Endothelial cell of umbilical vein (primary cell): Measurements from ENCODE around the gene CTSZ. TPM values are rescaled to one million over a fixed set of nuclear protein-coding genes. Genes with fewer than 3 reads are reported as not detected.

Source experiments
- BruUV-seq: library from RNA; stranded (reverse); fragments of 400-500 nt; replicated peaks from 2 replicates; lab custom pipeline; 2021; lab: Mats Ljungman, UMichigan
- CTCF ChIA-PET: fragments of 300-600, 350-600 bp; sonication (Branson Sonifier 250); formaldehyde crosslinking; loops from one replicate; lab custom pipeline; 2021; ENCODE audit warnings: antibody characterized with exemption, inconsistent platforms; lab: Charles Lee
- POLR2A ChIA-PET: fragments of 300-600, 350-600 bp; sonication (Branson Sonifier 250); formaldehyde crosslinking; loops from one replicate; lab custom pipeline; 2021; ENCODE audit warnings: antibody characterized with exemption, inconsistent platforms; lab: Charles Lee
- DNase-seq: peaks from one replicate; pipeline ENCODE4 v3.0.0-alpha.2; 2011; ENCODE audit warnings: low read depth, low spot score
- FAIRE-seq: peaks from 2 replicates; lab custom pipeline; 2011; peaks lifted over from hg19 to GRCh38; lab: Jason Lieb, UNC
- H2AFZ ChIP-seq: 2 replicates; pipeline ENCODE4 v1.6.0; 2012; ENCODE audit warnings: low read depth, low read length, control low read depth, inconsistent platforms
- H3K27ac ChIP-seq: 2 replicates; pipeline ENCODE4 v1.5.1; 2011; ENCODE audit warnings: low read depth, mild to moderate bottlenecking, control low read depth, low read length, moderate library complexity; ENCODE audit not compliant: insufficient read depth
- H3K27me3 ChIP-seq, 2 experiments: 2 replicates each; pipeline versions ENCODE4 v1.6.0 to v1.6.1; 2011; ENCODE audit warnings: low read length in 2 of 2, mixed read lengths in 1 of 2; ENCODE audit not compliant: control insufficient read depth in 2 of 2, insufficient read depth in 2 of 2
- H3K36me3 ChIP-seq, 2 experiments: 2 replicates in 1 of 2; 3 replicates in 1 of 2; pipeline ENCODE4 v1.5.1; 2011; ENCODE audit warnings: low read length in 2 of 2, mild to moderate bottlenecking in 1 of 2, moderate library complexity in 1 of 2; ENCODE audit not compliant: control insufficient read depth in 2 of 2, insufficient read depth in 2 of 2; ENCODE audit errors: extremely low read depth in 1 of 2
- H3K4me1 ChIP-seq: 3 replicates; pipeline ENCODE4 v1.5.1; 2011; ENCODE audit warnings: mild to moderate bottlenecking, low read length; ENCODE audit not compliant: control insufficient read depth, insufficient read depth; ENCODE audit errors: extremely low read depth
- H3K4me2 ChIP-seq: 2 replicates; pipeline ENCODE4 v1.6.1; 2011; ENCODE audit warnings: low read length, control low read depth, mixed read lengths; ENCODE audit not compliant: insufficient read depth
- H3K4me3 ChIP-seq, 3 experiments: fragments of 200-600 bp in 1 of 3; sonication (generic), shearing (Covaris generic) in 1 of 3; replicated peaks in 1 of 3; 2 replicates each; pipeline ENCODE4 v1.5.1; 2011 to 2016; ENCODE audit warnings: control low read depth in 3 of 3, low read length in 3 of 3, mild to moderate bottlenecking in 2 of 3, inconsistent platforms in 1 of 3, low read depth in 1 of 3, moderate library complexity in 1 of 3; ENCODE audit not compliant: insufficient read depth in 1 of 3
- H3K79me2 ChIP-seq: 2 replicates; pipeline ENCODE4 v1.6.0; 2012; ENCODE audit warnings: low read length, inconsistent platforms; ENCODE audit not compliant: control insufficient read depth, insufficient read depth
- H3K9ac ChIP-seq: replicated peaks from 2 replicates; pipeline ENCODE3; 2011; ENCODE audit warnings: low read length, control low read depth; ENCODE audit not compliant: insufficient read depth; ENCODE audit errors: extremely low read depth
- H3K9me1 ChIP-seq: replicated peaks from 3 replicates; pipeline ENCODE4 v1.6.0; 2011; ENCODE audit warnings: mild to moderate bottlenecking, low read length; ENCODE audit not compliant: control insufficient read depth, insufficient read depth; ENCODE audit errors: extremely low read depth
- H3K9me3 ChIP-seq: replicated peaks from 2 replicates; pipeline ENCODE4 v1.5.1; 2012; ENCODE audit warnings: low read length, inconsistent platforms; ENCODE audit not compliant: control insufficient read depth, insufficient read depth
- H4K20me1 ChIP-seq: replicated peaks from 2 replicates; pipeline ENCODE3; 2011; ENCODE audit warnings: mild to moderate bottlenecking, low read length; ENCODE audit not compliant: control insufficient read depth, insufficient read depth; ENCODE audit errors: extremely low read depth
- CTCF ChIP-seq, 2 donors: IDR thresholded peaks; 1 replicate in 1 of 2; 2 replicates in 1 of 2; pipeline ENCODE4 v1.5.1; 2011; ENCODE audit warnings: low read length in 2 of 2, mild to moderate bottlenecking in 2 of 2, moderate library complexity in 2 of 2, control low read depth in 1 of 2, inconsistent platforms in 1 of 2, low read depth in 1 of 2; ENCODE audit not compliant: insufficient read depth in 1 of 2; ENCODE audit errors: extremely low read depth in 1 of 2
- EZH2 ChIP-seq: IDR thresholded peaks from 2 replicates; pipeline ENCODE4 v1.6.1; 2012; ENCODE audit warnings: borderline replicate concordance, low read depth, mild to moderate bottlenecking, moderate library complexity, low read length, inconsistent platforms; ENCODE audit not compliant: severe bottlenecking
- FOS ChIP-seq: IDR thresholded peaks from 2 replicates; pipeline ENCODE4 v1.6.1; 2011; ENCODE audit warnings: mild to moderate bottlenecking, low read length, moderate library complexity, borderline replicate concordance; ENCODE audit not compliant: insufficient read depth
- GATA2 ChIP-seq: IDR thresholded peaks from 2 replicates; pipeline ENCODE4 v1.7.0; 2011; ENCODE audit warnings: low read depth, mild to moderate bottlenecking, moderate library complexity, mixed read lengths, low read length; ENCODE audit not compliant: insufficient read length, insufficient read depth
- JUN ChIP-seq: IDR thresholded peaks from 2 replicates; pipeline ENCODE4 v1.6.1; 2011; ENCODE audit warnings: borderline replicate concordance, low read depth; ENCODE audit not compliant: insufficient read length, insufficient read depth
- MAX ChIP-seq: IDR thresholded peaks from 2 replicates; pipeline ENCODE4 v1.6.1; 2011; ENCODE audit not compliant: insufficient read depth, insufficient read length
- MYC ChIP-seq: IDR thresholded peaks from one replicate; pipeline ENCODE4 v1.6.1; 2011; ENCODE audit warnings: mild to moderate bottlenecking, low read depth, low read length
- POLR2A ChIP-seq: IDR thresholded peaks from 2 replicates; pipeline ENCODE4 v1.6.1; 2012; ENCODE audit warnings: low read depth, mild to moderate bottlenecking, control low read depth, low read length
- POLR2AphosphoS5 ChIP-seq: IDR thresholded peaks from 2 replicates; pipeline ENCODE4 v1.6.1; 2012; ENCODE audit warnings: low read depth, mild to moderate bottlenecking, control low read depth, low read length, moderate library complexity; ENCODE audit not compliant: insufficient read depth
- dilution Hi-C: fragments of 300-500 bp; cut with MboI; formaldehyde crosslinking; loops from one replicate; pipeline ENCODE4 v1.15.0; 2019; ENCODE audit warnings: low sequenced_read_pairs; ENCODE audit not compliant: extremely low pct_ligation_motif_present
- intact Hi-C: fragments of 100-400 bp; cut with micrococcal nuclease; formaldehyde crosslinking; loops from one replicate; pipeline ENCODE4 v1.10.0; 2022
- polyA plus RNA-seq, 4 experiments: library from polyadenylated mRNA; depleted of rRNA in 3 of 4; stranded (reverse) in 3 of 4; unstranded in 1 of 4; fragments of >200 nt; gene quantifications; 2 replicates each; pipeline versions ENCODE4 v1.2.1 to v1.2.3, GENCODE V29; 2011 to 2012; ENCODE audit warnings: missing spikeins in 1 of 4
- total RNA-seq: library from RNA; stranded (reverse); gene quantifications from 2 replicates; pipeline ENCODE4 v1.2.3, GENCODE V29; 2021

CTSZ gene
- total and polyA plus RNA-seq, 2 donors (not counting 3 experiments of a cell fraction or from before 2014, with no cell fraction given): 304 to 387 TPM

GRCh38 chr20:58956078-58956477, 51.0 kb downstream of the CTSZ start:
- POLR2A ChIA-PET: no interaction called here

GRCh38 chr20:58953050-58953449, 54.0 kb downstream of the CTSZ start:
- no peaks in the 10 kb centered on the region for H3K79me2 ChIP-seq
- DNase-seq (no peak), FAIRE-seq (no peak)
- H3K4me3 ChIP-seq: no peak overlapping the region
- H3K4me2 ChIP-seq: no peak overlapping the region
- no peak overlapping the region for H3K27ac ChIP-seq
- H2AFZ ChIP-seq: no peak overlapping the region
- no peaks in the 10 kb centered on the region for H3K9me3 ChIP-seq
- dilution Hi-C loops: no loop called here
- H3K9me1 ChIP-seq: no peaks in the 10 kb centered on the region
- H3K36me3 ChIP-seq: no peaks in the 10 kb centered on the region
- no TSS peak for BruUV-seq
- POLR2A ChIA-PET: no interaction called here
- TF ChIP-seq FOS: no peak
- no peak for TF ChIP-seq MYC
- no peak for TF ChIP-seq POLR2A
- TF ChIP-seq CTCF (IDR thresholded peaks at IDR 0.05; ENCODE audit: extremely low read depth in 1 of 2, insufficient read depth in 1 of 2, low read depth in 1 of 2, low read length in 2 of 2): no peak
- no peak for TF ChIP-seq GATA2
- no peak for TF ChIP-seq EZH2
- no peak for TF ChIP-seq JUN
- no peak for TF ChIP-seq POLR2AphosphoS5
- TF ChIP-seq MAX: no peak
- intact Hi-C loops: no loop called here
- no peaks in the 10 kb centered on the region for H3K4me1 ChIP-seq
- H3K9ac ChIP-seq: no peak overlapping the region
- H4K20me1 ChIP-seq: no peaks in the 10 kb centered on the region
- H3K27me3 ChIP-seq: no peaks in the 10 kb centered on the region
- CTCF ChIA-PET: no interaction called here

More at GRCh38 chr20:58956078-58956477, 51.0 kb downstream of the CTSZ start:
- intact Hi-C loops (no loop called here), dilution Hi-C loops (no loop called here)
- FAIRE-seq: no peak
- Histone ChIP-seq H3K36me3 (no peaks in the 10 kb centered on the region), H2AFZ (no peak overlapping the region), H3K9ac (no peak overlapping the region), H3K4me3 (no peak overlapping the region), H4K20me1 (no peaks in the 10 kb centered on the region), H3K79me2 (no peaks in the 10 kb centered on the region), H3K4me2 (no peak overlapping the region), H3K4me1 (no peaks in the 10 kb centered on the region), H3K27me3 (no peaks in the 10 kb centered on the region), H3K9me1 (no peaks in the 10 kb centered on the region), H3K27ac (no peak overlapping the region), H3K9me3 (no peaks in the 10 kb centered on the region)
- TF ChIP-seq JUN (no peak), EZH2 (no peak), GATA2 (no peak), MYC (no peak), MAX (no peak), POLR2AphosphoS5 (no peak)
- CTCF ChIA-PET: interaction anchor here (1.7 kb wide), 1 partner anchor 15 kb away, joined by 5 read pairs; no protein-coding TSS in a partner anchor
- no TSS peak for BruUV-seq
- DNase-seq: no peak
